Uterus (tissue), 2 donors: ENCODE measurements around the gene DOK3.
A peak's percentile ranks its signal among the peaks of the same experiment; 100 is the strongest.

Experiments
- POLR2A ChIP-seq, 2 donors: fragments of 450-650 bp; IDR thresholded peaks; one replicate each; pipeline ENCODE4 v1.6.1; 2016; ENCODE audit warnings: antibody characterized with exemption in 2 of 2, mild to moderate bottlenecking in 1 of 2, moderate library complexity in 1 of 2
- TF ChIP-seq, protein P1 (sequence below), 4 experiments: fragments of 200-600 bp in 2 of 4; fragments of 450-650 bp in 2 of 4; sonication (generic) in 2 of 4; IDR thresholded peaks; one replicate each; pipeline ENCODE4 v1.5.1; 2016 to 2019; ENCODE audit warnings: antibody characterized with exemption in 4 of 4, mild to moderate bottlenecking in 2 of 4, moderate library complexity in 1 of 4

DNA sequence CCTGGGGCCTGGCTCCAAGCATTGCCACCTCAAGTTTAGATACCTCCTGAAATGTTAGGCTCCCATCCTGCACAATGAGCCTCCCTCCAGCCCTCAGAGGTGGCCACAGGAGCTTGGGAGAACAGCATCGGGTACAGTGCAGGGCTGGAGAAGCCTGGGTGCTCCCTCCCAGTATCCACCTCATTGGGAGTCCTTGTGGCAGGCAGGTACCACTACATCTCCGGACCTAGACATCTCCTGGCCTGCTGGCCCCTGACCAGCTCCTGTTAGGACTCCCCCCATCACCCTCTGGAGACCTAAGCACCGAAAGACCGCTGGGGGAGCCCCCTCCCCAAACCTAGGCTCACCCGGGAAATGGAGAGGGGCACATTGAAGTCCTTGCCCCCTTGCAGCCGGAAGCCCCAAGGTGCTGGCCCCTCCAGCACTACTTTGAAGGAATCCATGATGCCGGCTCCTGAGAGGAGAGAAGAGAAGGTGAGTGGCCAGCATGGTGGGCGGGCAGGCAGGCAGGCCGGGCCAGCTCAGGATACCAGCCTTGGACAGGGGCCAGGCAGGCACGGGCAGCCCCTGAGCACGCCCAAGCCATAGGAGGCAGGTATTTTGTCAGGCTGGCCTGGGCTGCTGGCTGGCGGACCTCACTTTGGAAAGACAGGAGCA lies 13.4 kb downstream of the DOK3 start:
- TF ChIP-seq, protein P1, sequence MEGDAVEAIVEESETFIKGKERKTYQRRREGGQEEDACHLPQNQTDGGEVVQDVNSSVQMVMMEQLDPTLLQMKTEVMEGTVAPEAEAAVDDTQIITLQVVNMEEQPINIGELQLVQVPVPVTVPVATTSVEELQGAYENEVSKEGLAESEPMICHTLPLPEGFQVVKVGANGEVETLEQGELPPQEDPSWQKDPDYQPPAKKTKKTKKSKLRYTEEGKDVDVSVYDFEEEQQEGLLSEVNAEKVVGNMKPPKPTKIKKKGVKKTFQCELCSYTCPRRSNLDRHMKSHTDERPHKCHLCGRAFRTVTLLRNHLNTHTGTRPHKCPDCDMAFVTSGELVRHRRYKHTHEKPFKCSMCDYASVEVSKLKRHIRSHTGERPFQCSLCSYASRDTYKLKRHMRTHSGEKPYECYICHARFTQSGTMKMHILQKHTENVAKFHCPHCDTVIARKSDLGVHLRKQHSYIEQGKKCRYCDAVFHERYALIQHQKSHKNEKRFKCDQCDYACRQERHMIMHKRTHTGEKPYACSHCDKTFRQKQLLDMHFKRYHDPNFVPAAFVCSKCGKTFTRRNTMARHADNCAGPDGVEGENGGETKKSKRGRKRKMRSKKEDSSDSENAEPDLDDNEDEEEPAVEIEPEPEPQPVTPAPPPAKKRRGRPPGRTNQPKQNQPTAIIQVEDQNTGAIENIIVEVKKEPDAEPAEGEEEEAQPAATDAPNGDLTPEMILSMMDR (IDR thresholded peaks at IDR 0.05): peak in 2 of 4 experiments; percentile 23 to 36
- no peak for TF ChIP-seq POLR2A (IDR thresholded peaks at IDR 0.05)
